Thyroid gland (tissue), 4 donors: ENCODE measurements around the gene AMZ1.

Experiments
- CTCF ChIP-seq, 6 experiments: fragments of 200-600 bp in 3 of 6; fragments of 450-650 bp in 3 of 6; sonication (generic) in 3 of 6; IDR thresholded peaks; one replicate each; pipeline ENCODE4 v1.5.1; 2016 to 2019; ENCODE audit warnings: antibody characterized with exemption in 6 of 6, mild to moderate bottlenecking in 2 of 6, inconsistent platforms in 1 of 6, moderate library complexity in 1 of 6
- POLR2A ChIP-seq, 2 donors: fragments of 450-650 bp; IDR thresholded peaks; one replicate each; pipeline ENCODE4 v1.6.1; 2017; ENCODE audit warnings: antibody characterized with exemption in 2 of 2, mild to moderate bottlenecking in 2 of 2, moderate library complexity in 1 of 2

GRCh38 chr7:2644562-2645273 lies 43.3 kb upstream of the AMZ1 start:
- TF ChIP-seq CTCF (IDR thresholded peaks at IDR 0.05) = no peak
- TF ChIP-seq POLR2A (IDR thresholded peaks at IDR 0.05) = no peak
